Measurements from ENCODE around the gene MED25. TPM values are rescaled to one million over a fixed set of nuclear protein-coding genes. Genes with fewer than 3 reads are reported as not detected.

MED25 gene
- polyA plus RNA-seq, 1 of the 3 experiments (the other 2 are of a cell fraction): 30.2 TPM

GRCh38 chr19:49836176-49837008 is 18.3 kb downstream of the MED25 start:
- peak; percentile 20 for DNase-seq
- Histone ChIP-seq H3K27ac (ENCODE audit: low read depth in 2 of 2, low read length in 1 of 2) (no peak overlapping the region), H3K27me3 (ENCODE audit: insufficient read depth) (no peaks in the 10 kb centered on the region), H3K4me3 (ENCODE audit: low read depth in 2 of 2, low read length in 1 of 2) (no peak overlapping the region), H3K9me2 (no peaks in the 10 kb centered on the region), H3K79me2 (ENCODE audit: insufficient read depth) (no peaks in the 10 kb centered on the region), H3K9me3 (no peaks in the 10 kb centered on the region), H3K4me1 (ENCODE audit: control insufficient read depth in 1 of 2, insufficient read depth in 2 of 2, low read depth in 1 of 2, low read length in 1 of 2) (peaks cover 0 to 11% of the 10 kb centered on the region in 2 experiments; a peak in 1 of 4 replicates), H3F3A (replicated peaks; ENCODE audit: insufficient read depth) (no peaks in the 10 kb centered on the region), H3K36me3 (replicated peaks in 1 of 2; ENCODE audit: control insufficient read depth in 1 of 2, insufficient read depth in 2 of 2, low read length in 1 of 2) (peaks cover 19 to 77% of the 10 kb centered on the region in 2 experiments), H3K4me2 (no peak overlapping the region), H4K20me1 (ENCODE audit: insufficient read depth) (no peaks in the 10 kb centered on the region), H2AFZ (ENCODE audit: low read depth) (no peak overlapping the region), H3K9ac (no peak overlapping the region)
- TF ChIP-seq MEF2A (IDR thresholded peaks at IDR 0.05; ENCODE audit: borderline replicate concordance, low read depth): no peak
- no peak for TF ChIP-seq USF2 (IDR thresholded peaks at IDR 0.05; ENCODE audit: borderline replicate concordance, low read depth, low read length)
- TF ChIP-seq EP300 (IDR thresholded peaks at IDR 0.05; ENCODE audit: borderline replicate concordance in 1 of 2, low read depth in 1 of 2, low read length in 1 of 2): no peak
- no peak for TF ChIP-seq TAF1 (IDR thresholded peaks at IDR 0.05; ENCODE audit: borderline replicate concordance, low read depth, low read length)
- no peak for TF ChIP-seq NFIC (IDR thresholded peaks at IDR 0.05; ENCODE audit: borderline replicate concordance)
- no peak for TF ChIP-seq IRF3 (IDR thresholded peaks at IDR 0.05; ENCODE audit: low read depth, low read length)
- 97% methylated on average over 9 of the region's 20 CpGs for WGBS (ENCODE audit: low lambda C conversion rate)
- ChIA-PET POLR2A (no interaction called here), CTCF (interaction anchor here (1.3 kb wide), 1 partner anchor 17 kb away, joined by 4 read pairs; no protein-coding TSS in a partner anchor)

GRCh38 chr19:49837009-49837310 is 18.9 kb downstream of the MED25 start:
- no peak overlapping the region for H3K4me2 ChIP-seq
- no peaks in the 10 kb centered on the region for H3K79me2 ChIP-seq (ENCODE audit: insufficient read depth)
- no peak for TF ChIP-seq SMC3 (IDR thresholded peaks at IDR 0.05; ENCODE audit: low read depth, low read length)
- H3K36me3 ChIP-seq (replicated peaks in 1 of 2; ENCODE audit: control insufficient read depth in 1 of 2, insufficient read depth in 2 of 2, low read length in 1 of 2): peaks cover 20 to 77% of the 10 kb centered on the region in 2 experiments
- H3K9ac ChIP-seq: no peak overlapping the region
- H3K9me2 ChIP-seq: no peaks in the 10 kb centered on the region
- H4K20me1 ChIP-seq (ENCODE audit: insufficient read depth): no peaks in the 10 kb centered on the region
- no peak overlapping the region for H3K27ac ChIP-seq (ENCODE audit: low read depth in 2 of 2, low read length in 1 of 2)
- no peaks in the 10 kb centered on the region for H3K9me3 ChIP-seq
- WGBS (ENCODE audit: low lambda C conversion rate): 89% methylated on average over 5 of the region's 5 CpGs
- no peaks in the 10 kb centered on the region for H3F3A ChIP-seq (replicated peaks; ENCODE audit: insufficient read depth)
- H2AFZ ChIP-seq (ENCODE audit: low read depth): no peak overlapping the region
- CTCF ChIA-PET: interaction anchor here (1.3 kb wide), 1 partner anchor 18 kb away, joined by 4 read pairs; no protein-coding TSS in a partner anchor
- no peak for DNase-seq
- peaks cover 0 to 11% of the 10 kb centered on the region in 2 experiments; a peak in 1 of 4 replicates for H3K4me1 ChIP-seq (ENCODE audit: control insufficient read depth in 1 of 2, insufficient read depth in 2 of 2, low read depth in 1 of 2, low read length in 1 of 2)
- no peak overlapping the region for H3K4me3 ChIP-seq (ENCODE audit: low read depth in 2 of 2, low read length in 1 of 2)
- no peaks in the 10 kb centered on the region for H3K27me3 ChIP-seq (ENCODE audit: insufficient read depth)
- POLR2A ChIA-PET: interaction anchor here (0.6 to 1.1 kb wide), 2 partner anchors 13 to 139 kb away, joined by 3 to 4 read pairs; no protein-coding TSS in a partner anchor
